SK-N-SH treated with all-trans-retinoic acid at 6 μM for 48 hours (cell line): Measurements from ENCODE around the gene IGLL5.

Source experiments
- ARNTL ChIP-seq: fragments of 450-650 bp; formaldehyde crosslinking; IDR thresholded peaks from 2 replicates; pipeline ENCODE4 v1.5.0; 2020; ENCODE audit warnings: low read depth, mild to moderate bottlenecking, moderate library complexity, borderline replicate concordance
- GLIS3 ChIP-seq: fragments of 250-450 bp; sonication (Bioruptor Pico); IDR thresholded peaks from 2 replicates; pipeline ENCODE4 v1.5.0; 2020; ENCODE audit warnings: mild to moderate bottlenecking, moderate library complexity
- PATZ1 ChIP-seq: fragments of 250-450 bp; sonication (Bioruptor Pico); IDR thresholded peaks from 2 replicates; pipeline ENCODE4 v1.8.0; 2020; ENCODE audit warnings: mild to moderate bottlenecking, moderate library complexity, borderline replicate concordance
- POU6F1 ChIP-seq: fragments of 250-450 bp; sonication (Bioruptor Pico); IDR thresholded peaks from 2 replicates; pipeline ENCODE4 v1.8.0; 2021; ENCODE audit warnings: low read depth, mild to moderate bottlenecking, moderate library complexity, borderline replicate concordance
- SNAI2 ChIP-seq: fragments of 250-450 bp; sonication (Bioruptor Pico); IDR thresholded peaks from 2 replicates; pipeline ENCODE4 v1.5.0; 2020; ENCODE audit warnings: mild to moderate bottlenecking, moderate library complexity
- ZFP3 ChIP-seq: fragments of 250-450 bp; sonication (Bioruptor Pico); IDR thresholded peaks from 2 replicates; pipeline ENCODE4 v1.5.0; 2020; ENCODE audit warnings: mild to moderate bottlenecking, moderate library complexity

- TF ChIP-seq ARNTL (no peak), ZFP3 (CRISPR knock-in tag) (no peak), PATZ1 (no peak), GLIS3 (no peak), POU6F1 (CRISPR knock-in tag) (no peak), SNAI2 (CRISPR knock-in tag) (no peak)
Measured at GRCh38 chr22:22925805-22926369, 38.3 kb downstream of the IGLL5 start.
